Sigmoid colon (tissue), 7 donors: ENCODE results near the gene RIPK4. TPM values are rescaled to one million over a fixed set of nuclear protein-coding genes. Genes with fewer than 3 reads are reported as not detected.

ENCODE experiments used
- DNase-seq: peaks from one replicate; pipeline ENCODE4 v3.0.0-alpha.2; 2019
- H3K27ac ChIP-seq, 4 donors: fragments of 200-600 bp; sonication (generic); one replicate each; pipeline ENCODE4 v1.5.1; 2016 to 2019; ENCODE audit warnings: mild to moderate bottlenecking in 1 of 4
- H3K27me3 ChIP-seq, 3 donors: fragments of 200-600 bp; sonication (generic); one replicate each; pipeline ENCODE4 v1.5.1; 2019; ENCODE audit warnings: mild to moderate bottlenecking in 1 of 3
- H3K36me3 ChIP-seq, 4 donors: fragments of 200-600 bp; sonication (generic); one replicate each; pipeline ENCODE4 v1.5.1; 2016 to 2019
- H3K4me1 ChIP-seq, 4 donors: fragments of 200-600 bp; sonication (generic); one replicate each; pipeline ENCODE4 v1.5.1; 2017 to 2019
- H3K4me3 ChIP-seq, 4 donors: fragments of 200-600 bp; sonication (generic); one replicate each; pipeline ENCODE4 v1.5.1; 2017 to 2019; ENCODE audit warnings: mild to moderate bottlenecking in 2 of 4, moderate library complexity in 1 of 4
- H3K9me3 ChIP-seq, 4 donors: fragments of 200-600 bp in 3 of 4; sonication (generic) in 3 of 4; one replicate each; pipeline versions ENCODE4 v1.5.1 to v1.6.1; 2013 to 2019
- EP300 ChIP-seq, 4 donors: sonication (generic); formaldehyde crosslinking; IDR thresholded peaks; one replicate each; pipeline ENCODE4 v1.6.1; 2017; ENCODE audit warnings: antibody characterized with exemption in 4 of 4
- POLR2A ChIP-seq, 2 donors: fragments of 450-650 bp; IDR thresholded peaks; one replicate each; pipeline ENCODE4 v1.6.1; 2016; ENCODE audit warnings: antibody characterized with exemption in 2 of 2, mild to moderate bottlenecking in 2 of 2, moderate library complexity in 2 of 2
- POLR2AphosphoS5 ChIP-seq, 4 donors: sonication (generic); formaldehyde crosslinking; IDR thresholded peaks; one replicate each; pipeline ENCODE4 v1.6.1; 2017; ENCODE audit warnings: antibody characterized with exemption in 4 of 4
- WGBS, 2 donors: extraction: QIAGEN DNeasy Blood & Tissue Kit; methylation state at CpG; one replicate each; pipeline ENCODE4 v1.1.7; 2013; 5-methylcytosine and 5-hydroxymethylcytosine counted together
- intact Hi-C: fragments of 100-400 bp; cut with DNase I; formaldehyde crosslinking; loops from one replicate; pipeline ENCODE4 v1.15.1; 2023
- polyA plus RNA-seq, 3 donors: library from polyadenylated mRNA; stranded (reverse); fragments of 200-250 nt; gene quantifications; one replicate each; pipeline ENCODE4 v1.2.3, GENCODE V29; 2013
- total RNA-seq, 4 donors: library from RNA; depleted of rRNA; stranded (reverse); fragments of >200 nt; gene quantifications; one replicate each; pipeline ENCODE4 v1.1.0, GENCODE V29; 2016
- TF ChIP-seq, protein P1 (sequence below), 4 experiments: fragments of 450-650 bp in 3 of 4; fragments of 200-600 bp in 1 of 4; IDR thresholded peaks; one replicate each; pipeline ENCODE4 v1.5.1; 2016 to 2019; ENCODE audit warnings: antibody characterized with exemption in 4 of 4, mild to moderate bottlenecking in 3 of 4, moderate library complexity in 2 of 4
- donor health status: healthy with polysubstance abuse.
- donor health status: Bipolar disorder and iron deficiency.
- donor health status: healthy.

Gene RIPK4
- total and polyA plus RNA-seq, 7 donors, result under 0.01 to 7.8 (median 0.54) TPM

DNA sequence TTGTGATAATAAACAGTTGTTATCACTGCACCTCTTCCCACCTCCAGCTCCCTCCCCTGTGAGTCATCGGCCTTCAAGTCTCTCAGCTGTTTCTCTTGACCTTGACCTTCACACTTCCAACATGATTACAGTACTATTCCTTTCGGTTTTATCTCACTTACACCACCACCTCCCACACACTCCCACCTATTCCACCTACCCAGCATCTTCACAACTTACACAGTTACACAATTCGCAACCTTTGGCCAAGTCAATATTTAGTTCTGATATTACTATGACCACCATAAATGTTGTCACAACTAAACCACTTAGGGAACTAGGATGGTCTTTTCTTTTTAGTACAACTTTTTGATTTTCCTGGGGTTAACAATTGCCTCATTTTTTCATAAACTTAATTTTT, 60.2 kb downstream of the RIPK4 start:
- intact Hi-C loops, result no loop called here
- DNase-seq, result no peak
- Histone ChIP-seq H3K4me3 (no peak overlapping the region), H3K36me3 (no peaks in the 10 kb centered on the region), H3K27ac (no peak overlapping the region), H3K27me3 (peaks cover 0 to 4% (median 0%) of the 10 kb centered on the region in 3 donors), H3K9me3 (no peaks in the 10 kb centered on the region), H3K4me1 (no peaks in the 10 kb centered on the region)
- TF ChIP-seq POLR2AphosphoS5 (IDR thresholded peaks at IDR 0.05) (no peak), POLR2A (IDR thresholded peaks at IDR 0.05) (no peak), EP300 (IDR thresholded peaks at IDR 0.05) (no peak)
- TF ChIP-seq, protein P1, sequence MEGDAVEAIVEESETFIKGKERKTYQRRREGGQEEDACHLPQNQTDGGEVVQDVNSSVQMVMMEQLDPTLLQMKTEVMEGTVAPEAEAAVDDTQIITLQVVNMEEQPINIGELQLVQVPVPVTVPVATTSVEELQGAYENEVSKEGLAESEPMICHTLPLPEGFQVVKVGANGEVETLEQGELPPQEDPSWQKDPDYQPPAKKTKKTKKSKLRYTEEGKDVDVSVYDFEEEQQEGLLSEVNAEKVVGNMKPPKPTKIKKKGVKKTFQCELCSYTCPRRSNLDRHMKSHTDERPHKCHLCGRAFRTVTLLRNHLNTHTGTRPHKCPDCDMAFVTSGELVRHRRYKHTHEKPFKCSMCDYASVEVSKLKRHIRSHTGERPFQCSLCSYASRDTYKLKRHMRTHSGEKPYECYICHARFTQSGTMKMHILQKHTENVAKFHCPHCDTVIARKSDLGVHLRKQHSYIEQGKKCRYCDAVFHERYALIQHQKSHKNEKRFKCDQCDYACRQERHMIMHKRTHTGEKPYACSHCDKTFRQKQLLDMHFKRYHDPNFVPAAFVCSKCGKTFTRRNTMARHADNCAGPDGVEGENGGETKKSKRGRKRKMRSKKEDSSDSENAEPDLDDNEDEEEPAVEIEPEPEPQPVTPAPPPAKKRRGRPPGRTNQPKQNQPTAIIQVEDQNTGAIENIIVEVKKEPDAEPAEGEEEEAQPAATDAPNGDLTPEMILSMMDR (IDR thresholded peaks at IDR 0.05), result no peak
- WGBS, 2 donors, result 15 to 52% methylated on average over 3 of the region's 3 CpGs

DNA sequence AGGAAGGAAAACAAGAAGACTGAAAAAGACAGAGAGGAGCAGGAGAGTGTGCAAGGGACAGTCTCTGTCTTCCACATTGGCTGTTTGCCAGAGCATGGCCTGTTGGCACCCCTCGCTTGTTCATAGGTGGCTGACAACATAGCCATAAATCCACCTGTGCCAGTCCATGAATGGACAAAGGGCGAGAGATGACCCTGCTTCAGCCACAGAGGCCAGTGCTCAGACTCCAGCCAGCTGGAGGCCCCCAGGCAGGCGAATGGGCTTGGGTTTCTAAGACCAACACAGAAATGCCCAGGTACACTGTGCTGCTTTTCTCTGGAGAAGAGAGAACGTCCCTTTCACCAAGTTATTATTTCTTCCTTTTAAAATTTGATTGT, 60.6 kb downstream of the RIPK4 start:
- TF ChIP-seq EP300 (IDR thresholded peaks at IDR 0.05), result no peak
- TF ChIP-seq, protein P1 (IDR thresholded peaks at IDR 0.05), result no peak
- no peak for TF ChIP-seq POLR2AphosphoS5 (IDR thresholded peaks at IDR 0.05)
- no peak for TF ChIP-seq POLR2A (IDR thresholded peaks at IDR 0.05)
- Histone ChIP-seq H3K9me3 (no peaks in the 10 kb centered on the region), H3K27me3 (no peaks in the 10 kb centered on the region), H3K4me3 (no peak overlapping the region), H3K27ac (no peak overlapping the region), H3K4me1 (no peaks in the 10 kb centered on the region), H3K36me3 (no peaks in the 10 kb centered on the region)
- WGBS, 2 donors, result 31 to 66% methylated on average over 4 of the region's 4 CpGs
- no peak for DNase-seq
- intact Hi-C loops, result no loop called here

DNA sequence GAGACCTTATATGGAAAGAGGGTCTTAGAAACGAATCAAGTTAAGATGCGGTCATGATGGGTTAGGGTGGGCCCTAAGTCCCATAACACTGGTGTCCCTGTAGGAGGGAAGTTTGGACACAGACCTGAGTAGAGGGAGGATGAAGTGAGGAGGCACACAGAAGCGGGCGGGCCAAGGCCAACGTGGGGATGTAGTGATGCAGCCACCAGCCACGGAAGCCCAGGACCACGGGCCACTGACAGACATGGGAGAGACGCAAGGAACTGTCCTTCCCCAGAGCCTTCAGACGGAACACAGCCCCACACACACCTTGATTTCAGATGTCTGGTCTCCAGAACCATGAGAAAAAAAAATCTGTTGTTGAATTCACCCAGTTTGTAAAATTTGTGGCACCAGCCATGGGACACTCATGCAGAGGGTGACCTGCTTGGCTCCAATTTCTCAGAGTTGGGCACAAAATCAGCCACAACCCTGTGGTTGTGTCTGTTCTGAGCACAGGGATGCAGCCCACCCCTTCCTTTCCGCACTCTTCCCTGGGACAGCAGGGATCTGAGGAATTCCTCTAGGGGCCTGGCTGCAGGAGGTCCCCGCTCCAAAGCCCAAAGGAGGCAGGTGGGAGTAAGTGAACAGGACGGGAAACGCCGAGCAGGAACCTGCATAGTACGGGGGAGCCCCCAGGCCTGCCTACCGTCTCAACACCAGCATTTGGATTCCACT, 61.1 kb downstream of the RIPK4 start:
- Histone ChIP-seq H3K9me3 (no peaks in the 10 kb centered on the region), H3K4me3 (no peak overlapping the region), H3K36me3 (no peaks in the 10 kb centered on the region), H3K4me1 (no peaks in the 10 kb centered on the region), H3K27me3 (no peaks in the 10 kb centered on the region), H3K27ac (no peak overlapping the region)
- DNase-seq, result no peak
- intact Hi-C loops, result no loop called here
- TF ChIP-seq POLR2A (IDR thresholded peaks at IDR 0.05), result no peak
- no peak for TF ChIP-seq POLR2AphosphoS5 (IDR thresholded peaks at IDR 0.05)
- TF ChIP-seq, protein P1 (IDR thresholded peaks at IDR 0.05), result no peak
- TF ChIP-seq EP300 (IDR thresholded peaks at IDR 0.05), result no peak
- 92 to 93% methylated on average over 16 of the region's 16 CpGs for WGBS, 2 donors

DNA sequence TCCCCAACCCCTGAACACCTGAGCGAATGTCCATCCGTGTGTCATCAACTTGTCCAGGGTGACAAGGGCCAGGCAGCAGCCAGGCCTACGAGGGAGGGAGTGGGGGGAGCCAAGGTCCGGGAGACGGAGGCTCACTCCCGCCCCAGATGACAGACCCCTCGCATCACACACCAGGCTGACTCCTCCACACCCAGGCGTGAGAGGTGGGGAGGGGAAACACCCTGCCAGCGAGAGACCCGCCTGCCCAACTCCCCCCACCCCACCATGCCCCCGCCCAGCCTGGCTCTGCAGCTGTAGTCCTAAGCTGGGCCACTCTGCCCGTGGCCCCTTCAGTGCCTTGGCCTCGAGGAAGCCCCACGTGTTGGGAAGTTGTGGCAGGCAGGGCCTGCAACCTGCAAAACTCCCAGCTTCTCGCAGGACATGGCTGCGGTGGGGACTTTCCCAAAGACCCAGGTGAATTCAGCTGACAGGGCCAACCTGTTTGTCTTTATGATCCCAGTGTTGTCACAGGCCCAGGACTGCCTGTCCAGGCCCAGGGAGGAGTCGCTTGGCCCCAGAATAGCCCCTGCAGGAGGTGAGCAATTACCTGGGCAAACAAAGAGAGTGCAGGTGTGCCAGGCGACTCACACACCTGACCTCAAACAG, 62.9 kb downstream of the RIPK4 start:
- no peaks in the 10 kb centered on the region for H3K27me3 ChIP-seq
- intact Hi-C loops, result no loop called here
- TF ChIP-seq EP300 (IDR thresholded peaks at IDR 0.05), result no peak
- no peaks in the 10 kb centered on the region for H3K36me3 ChIP-seq
- no peak for DNase-seq
- WGBS, 2 donors, result 40 to 71% methylated on average over 18 of the region's 18 CpGs
- H3K4me1 ChIP-seq, result no peaks in the 10 kb centered on the region
- no peak overlapping the region for H3K4me3 ChIP-seq
- no peaks in the 10 kb centered on the region for H3K9me3 ChIP-seq
- no peak overlapping the region for H3K27ac ChIP-seq

DNA sequence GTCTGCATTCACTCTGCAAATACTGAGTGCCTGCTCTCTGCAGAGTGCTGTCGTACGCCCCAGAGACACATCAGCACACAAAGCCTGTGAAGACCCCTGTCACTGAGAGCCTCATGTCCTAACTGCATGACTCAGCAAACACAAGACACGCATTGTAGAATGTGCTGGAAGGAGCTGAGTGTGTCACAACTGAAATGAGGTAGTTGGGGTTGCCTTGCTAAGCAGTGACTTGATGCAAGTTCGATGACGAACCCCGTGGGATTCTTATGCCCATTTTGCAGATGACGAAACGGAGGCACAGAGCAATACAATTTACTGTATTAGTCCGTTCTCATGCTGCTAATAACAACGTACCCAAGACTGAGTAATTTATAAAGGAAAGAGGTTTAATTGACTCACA, 65.1 kb downstream of the RIPK4 start:
- intact Hi-C loops, result no loop called here
- Histone ChIP-seq H3K27me3 (no peaks in the 10 kb centered on the region), H3K36me3 (no peaks in the 10 kb centered on the region), H3K4me3 (no peak overlapping the region), H3K9me3 (no peaks in the 10 kb centered on the region), H3K4me1 (no peaks in the 10 kb centered on the region), H3K27ac (no peak overlapping the region)
- no peak for DNase-seq
- WGBS, 2 donors, result 85 to 93% methylated on average over 10 of the region's 10 CpGs
- TF ChIP-seq POLR2AphosphoS5 (IDR thresholded peaks at IDR 0.05) (no peak), POLR2A (IDR thresholded peaks at IDR 0.05) (no peak), EP300 (IDR thresholded peaks at IDR 0.05) (no peak)
- TF ChIP-seq, protein P1 (IDR thresholded peaks at IDR 0.05), result no peak
